Osteoblast (primary cell): ENCODE data around the gene PLEKHJ1. TPM values are rescaled to one million over a fixed set of nuclear protein-coding genes. Genes with fewer than 3 reads are reported as not detected.

Experiments used
- DNase-seq: peaks from one replicate; pipeline ENCODE4 v3.0.0; 2011; ENCODE audit warnings: low spot score, mixed read lengths; ENCODE audit not compliant: insufficient read length; ENCODE audit errors: missing footprints
- H2AFZ ChIP-seq: 2 replicates; pipeline ENCODE4 v1.6.0; 2011; ENCODE audit warnings: mild to moderate bottlenecking, low read length
- H3K27ac ChIP-seq: 2 replicates; pipeline ENCODE4 v1.5.1; 2011; ENCODE audit warnings: mild to moderate bottlenecking, low read depth, low read length, moderate library complexity
- H3K27me3 ChIP-seq: 2 replicates; pipeline ENCODE4 v1.6.0; 2012; ENCODE audit warnings: mild to moderate bottlenecking, control low read depth, inconsistent platforms, low read length, moderate library complexity; ENCODE audit not compliant: insufficient read depth
- H3K36me3 ChIP-seq: 2 replicates; pipeline ENCODE4 v1.5.1; 2011; ENCODE audit warnings: mild to moderate bottlenecking, low read length, control low read depth, moderate library complexity; ENCODE audit not compliant: insufficient read depth
- H3K4me1 ChIP-seq: 2 replicates; pipeline ENCODE4 v1.5.1; 2011; ENCODE audit warnings: mild to moderate bottlenecking, low read length, control low read depth, moderate library complexity; ENCODE audit not compliant: insufficient read depth
- H3K4me2 ChIP-seq: 2 replicates; pipeline ENCODE4 v1.6.0; 2011; ENCODE audit warnings: mild to moderate bottlenecking, low read length; ENCODE audit not compliant: insufficient read depth
- H3K4me3 ChIP-seq: fragments of 200-600 bp; sonication (generic); 3 replicates; pipeline ENCODE4 v1.5.1; 2012; ENCODE audit warnings: mild to moderate bottlenecking, low read length, inconsistent platforms; ENCODE audit not compliant: insufficient read depth
- H3K79me2 ChIP-seq: 2 replicates; pipeline ENCODE4 v1.6.0; 2012; ENCODE audit warnings: mild to moderate bottlenecking, low read length, control low read depth, inconsistent platforms; ENCODE audit not compliant: insufficient read depth
- H3K9me3 ChIP-seq: 2 replicates; pipeline ENCODE4 v1.5.1; 2011; ENCODE audit warnings: low read depth, low read length, control low read depth
- H4K20me1 ChIP-seq: 2 replicates; pipeline ENCODE4 v1.6.0; 2012; ENCODE audit warnings: mild to moderate bottlenecking, low read length, control low read depth; ENCODE audit not compliant: insufficient read depth
- total RNA-seq: library from RNA; depleted of rRNA; stranded (reverse); fragments of >200 nt; gene quantifications from 2 replicates; pipeline ENCODE4 v1.2.3, GENCODE V29; 2012
- TF ChIP-seq, protein P1 (sequence below): IDR thresholded peaks from 2 replicates; pipeline ENCODE4 v1.5.1; 2011; ENCODE audit warnings: mild to moderate bottlenecking, low read depth, low read length, moderate library complexity; ENCODE audit errors: extremely low read depth

PLEKHJ1 gene
- total RNA-seq, 1 donor, result 43.4 TPM

GRCh38 chr19:2212861-2213711, 23.0 kb downstream of the PLEKHJ1 start:
- Histone ChIP-seq H3K4me1 (peaks cover 4% of the 10 kb centered on the region), H3K4me2 (no peak overlapping the region), H2AFZ (no peak overlapping the region), H3K27ac (no peak overlapping the region), H3K36me3 (peaks cover 76% of the 10 kb centered on the region), H4K20me1 (peaks cover 12% of the 10 kb centered on the region), H3K27me3 (no peaks in the 10 kb centered on the region), H3K4me3 (no peak overlapping the region), H3K79me2 (peaks cover 44% of the 10 kb centered on the region), H3K9me3 (no peaks in the 10 kb centered on the region)
- DNase-seq, result no peak
- TF ChIP-seq, protein P1, sequence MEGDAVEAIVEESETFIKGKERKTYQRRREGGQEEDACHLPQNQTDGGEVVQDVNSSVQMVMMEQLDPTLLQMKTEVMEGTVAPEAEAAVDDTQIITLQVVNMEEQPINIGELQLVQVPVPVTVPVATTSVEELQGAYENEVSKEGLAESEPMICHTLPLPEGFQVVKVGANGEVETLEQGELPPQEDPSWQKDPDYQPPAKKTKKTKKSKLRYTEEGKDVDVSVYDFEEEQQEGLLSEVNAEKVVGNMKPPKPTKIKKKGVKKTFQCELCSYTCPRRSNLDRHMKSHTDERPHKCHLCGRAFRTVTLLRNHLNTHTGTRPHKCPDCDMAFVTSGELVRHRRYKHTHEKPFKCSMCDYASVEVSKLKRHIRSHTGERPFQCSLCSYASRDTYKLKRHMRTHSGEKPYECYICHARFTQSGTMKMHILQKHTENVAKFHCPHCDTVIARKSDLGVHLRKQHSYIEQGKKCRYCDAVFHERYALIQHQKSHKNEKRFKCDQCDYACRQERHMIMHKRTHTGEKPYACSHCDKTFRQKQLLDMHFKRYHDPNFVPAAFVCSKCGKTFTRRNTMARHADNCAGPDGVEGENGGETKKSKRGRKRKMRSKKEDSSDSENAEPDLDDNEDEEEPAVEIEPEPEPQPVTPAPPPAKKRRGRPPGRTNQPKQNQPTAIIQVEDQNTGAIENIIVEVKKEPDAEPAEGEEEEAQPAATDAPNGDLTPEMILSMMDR, result no peak

DNA sequence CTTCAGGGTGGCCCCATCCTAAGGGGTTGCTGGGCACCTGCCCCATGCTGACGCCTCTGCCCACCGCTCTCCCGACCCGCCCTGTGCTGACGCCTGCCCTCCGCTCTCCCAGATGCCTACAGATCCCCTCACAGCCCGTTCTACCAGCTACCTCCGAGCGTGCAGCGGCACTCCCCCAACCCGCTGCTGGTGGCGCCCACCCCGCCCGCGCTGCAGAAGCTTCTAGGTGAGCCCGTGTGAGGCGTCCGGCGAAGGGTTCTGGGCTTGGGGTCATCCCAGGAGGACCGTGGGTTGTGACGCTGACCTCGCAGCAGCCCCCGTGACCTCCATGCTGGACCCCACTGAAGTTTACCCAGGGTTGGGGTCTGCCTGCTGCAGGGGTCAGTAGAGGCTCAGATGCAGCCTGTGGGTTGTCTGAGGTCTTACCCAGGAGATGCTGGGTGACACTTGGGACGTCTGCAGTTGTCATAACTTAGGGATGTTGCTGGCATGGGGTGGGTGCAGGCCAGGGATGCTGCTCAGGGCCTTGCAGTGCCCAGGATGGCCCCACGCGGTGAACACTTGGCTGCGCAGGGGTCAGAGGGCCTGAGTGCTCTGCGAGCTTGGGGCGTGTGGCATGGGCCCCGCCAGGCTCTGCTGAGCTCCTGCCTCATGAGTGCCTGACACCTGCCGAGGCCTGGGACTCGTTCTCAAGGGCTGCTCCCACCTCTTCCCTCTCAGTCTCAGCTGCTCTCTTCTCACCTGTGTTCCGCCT, 25.0 kb downstream of the PLEKHJ1 start:
- Histone ChIP-seq H3K79me2 (peaks cover 51% of the 10 kb centered on the region), H3K4me1 (peaks cover 7% of the 10 kb centered on the region), H3K4me2 (no peak overlapping the region), H3K27me3 (no peaks in the 10 kb centered on the region), H3K36me3 (peaks cover 72% of the 10 kb centered on the region), H2AFZ (no peak overlapping the region), H4K20me1 (peaks cover 12% of the 10 kb centered on the region), H3K9me3 (no peaks in the 10 kb centered on the region), H3K4me3 (no peak overlapping the region), H3K27ac (no peak overlapping the region)
- TF ChIP-seq, protein P1, result no peak
- DNase-seq, result no peak

DNA sequence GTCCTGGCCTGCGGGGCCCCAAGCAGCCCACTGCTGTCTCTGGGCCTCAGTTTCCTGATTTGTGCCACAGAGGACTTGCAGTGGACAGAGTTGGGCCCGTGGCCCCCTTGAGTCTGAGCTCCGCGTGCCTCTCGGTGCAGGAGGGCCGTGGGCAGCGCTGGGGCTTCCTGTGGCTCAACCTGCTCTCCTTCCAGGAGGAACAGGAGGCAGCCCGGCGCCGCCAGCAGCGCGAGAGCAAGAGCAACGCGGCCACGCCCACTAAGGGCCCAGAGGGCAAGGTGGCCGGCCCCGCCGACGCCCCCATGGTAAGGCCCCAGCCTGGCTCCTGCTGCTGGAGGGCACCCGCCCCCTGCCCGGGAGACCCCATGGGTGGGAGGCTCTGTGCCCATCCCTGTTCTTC, 25.9 kb downstream of the PLEKHJ1 start:
- Histone ChIP-seq H3K27ac (no peak overlapping the region), H3K36me3 (peaks cover 71% of the 10 kb centered on the region), H3K4me1 (peaks cover 7% of the 10 kb centered on the region), H3K27me3 (no peaks in the 10 kb centered on the region), H3K4me3 (no peak overlapping the region), H2AFZ (no peak overlapping the region), H4K20me1 (peaks cover 15% of the 10 kb centered on the region), H3K4me2 (no peak overlapping the region), H3K79me2 (peaks cover 50% of the 10 kb centered on the region), H3K9me3 (no peaks in the 10 kb centered on the region)
- no peak for DNase-seq
- TF ChIP-seq, protein P1, result no peak

DNA sequence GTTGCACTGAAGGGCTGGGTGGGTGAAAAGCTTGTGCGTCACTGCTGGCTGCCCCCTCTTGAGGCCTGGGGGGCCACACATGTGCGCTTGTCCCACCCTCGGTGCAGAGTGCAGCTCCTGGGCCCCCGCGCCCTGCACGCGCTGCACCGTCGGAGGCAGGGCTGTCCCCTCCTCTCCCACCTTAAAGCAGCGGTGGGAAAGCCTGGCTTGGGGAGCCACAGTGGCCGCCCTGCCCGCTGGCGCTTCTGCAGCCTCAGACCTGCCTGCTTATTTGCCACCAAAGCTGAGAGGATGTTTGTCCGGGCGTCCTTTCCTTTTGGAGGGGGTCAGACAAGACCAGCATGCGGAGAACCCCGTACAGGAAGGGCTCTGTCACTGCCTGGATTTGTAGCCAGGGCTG, 26.7 kb downstream of the PLEKHJ1 start:
- peaks cover 53% of the 10 kb centered on the region for H3K79me2 ChIP-seq
- no peak for DNase-seq
- H3K27me3 ChIP-seq, result no peaks in the 10 kb centered on the region
- H3K4me2 ChIP-seq, result no peak overlapping the region
- no peak overlapping the region for H3K4me3 ChIP-seq
- peaks cover 17% of the 10 kb centered on the region for H4K20me1 ChIP-seq
- no peak overlapping the region for H2AFZ ChIP-seq
- H3K36me3 ChIP-seq, result peaks cover 68% of the 10 kb centered on the region
- no peak overlapping the region for H3K27ac ChIP-seq
- H3K9me3 ChIP-seq, result no peaks in the 10 kb centered on the region
- TF ChIP-seq, protein P1, result no peak
- H3K4me1 ChIP-seq, result peaks cover 7% of the 10 kb centered on the region
